Activated CD8-positive, alpha-beta memory T cell treated with anti-CD3 and anti-CD28 coated beads for 36 hours (primary cell): Measurements from ENCODE around the gene CX3CR1. TPM values are rescaled to one million over a fixed set of nuclear protein-coding genes. Genes with fewer than 3 reads are reported as not detected.

Experiments used
- CTCF ChIA-PET: fragments of 350-600 bp; sonication (Branson Sonifier 250); formaldehyde crosslinking; loops from one replicate; lab custom pipeline; 2021; ENCODE audit warnings: antibody characterized with exemption; lab: Charles Lee
- POLR2A ChIA-PET: fragments of 350-600 bp; sonication (Branson Sonifier 250); formaldehyde crosslinking; loops from one replicate; lab custom pipeline; 2021; ENCODE audit warnings: antibody characterized with exemption; lab: Charles Lee
- total RNA-seq, 2 experiments: library from RNA; stranded (reverse); gene quantifications; one replicate each; pipeline ENCODE4 v1.2.3, GENCODE V29; 2021

CX3CR1 gene
- total RNA-seq, 2 experiments from 2014 or later: 0.21 to 0.51 TPM

DNA sequence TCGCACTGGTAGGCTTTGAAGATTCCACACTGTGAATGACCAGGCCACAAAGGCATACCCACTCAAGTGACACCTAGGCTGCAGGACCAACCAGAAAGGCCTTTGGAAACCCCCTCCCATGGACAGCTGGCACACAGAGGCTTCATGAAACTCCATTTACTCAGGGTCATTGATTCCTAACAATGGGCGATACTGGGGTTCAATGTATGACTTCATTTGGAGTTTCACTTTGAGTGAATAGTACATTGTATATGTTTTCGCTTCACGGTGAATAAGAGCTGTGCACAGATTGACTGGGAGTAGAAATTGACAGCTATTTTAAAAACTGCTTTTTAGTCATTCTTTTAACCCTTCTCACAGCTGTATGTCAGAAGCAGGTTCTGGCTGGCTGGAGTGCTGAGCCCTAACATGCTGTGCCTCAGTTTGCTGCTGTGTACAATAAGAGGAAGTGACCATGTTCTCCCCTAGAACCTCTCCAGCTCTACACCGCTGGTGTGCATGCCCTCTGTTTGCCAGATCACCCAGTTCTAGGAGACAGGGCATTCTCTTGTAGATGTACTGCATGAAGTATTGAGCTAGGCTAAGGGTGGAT lies 15.4 kb upstream of the CX3CR1 start:
- POLR2A ChIA-PET: no interaction called here
- CTCF ChIA-PET: interaction anchor here (1.2 to 9.2 kb wide), 3 partner anchors 78 to 105 kb away, joined by 3 to 231 read pairs (median 15); partner anchors contain the start of gene XIRP1

DNA sequence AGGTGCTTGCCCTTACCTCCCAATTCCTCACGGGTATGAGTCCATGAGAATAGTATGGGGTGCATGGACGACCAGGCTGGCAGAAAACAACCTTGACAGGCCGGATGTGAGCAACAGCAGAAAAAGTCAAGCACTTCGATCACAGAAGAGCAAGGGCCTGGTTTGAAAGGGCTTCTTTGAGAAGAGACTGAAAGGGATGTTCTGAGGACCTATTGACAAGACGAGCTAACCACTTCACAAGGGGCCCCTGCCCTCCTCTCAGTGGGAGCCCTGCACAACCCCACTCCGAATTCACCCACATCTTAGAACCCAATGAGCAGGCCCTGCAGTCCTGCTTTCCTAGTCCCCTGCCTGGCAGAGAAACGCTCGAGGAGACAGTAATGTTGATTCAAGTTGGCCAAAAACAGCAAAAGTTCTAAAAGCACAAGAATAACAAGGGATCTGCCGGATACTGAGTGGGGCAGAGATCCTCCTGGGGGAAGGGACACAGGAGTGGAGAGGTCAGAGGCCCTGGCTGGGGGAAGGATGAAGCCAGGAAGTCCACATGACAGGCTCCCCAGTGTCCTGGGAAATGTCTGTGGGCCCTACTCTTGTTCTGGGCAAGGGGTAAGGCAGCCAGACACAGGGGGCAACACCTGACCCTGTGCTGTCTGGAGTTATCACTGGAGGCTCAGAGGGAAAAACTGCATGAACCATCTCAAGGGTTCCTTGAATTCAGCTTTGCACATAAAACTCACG lies 14.8 kb upstream of the CX3CR1 start:
- ChIA-PET POLR2A (no interaction called here), CTCF (interaction anchor here (1.2 to 9.2 kb wide), 3 partner anchors 78 to 104 kb away, joined by 3 to 231 read pairs (median 15); partner anchors contain the start of gene XIRP1)

DNA sequence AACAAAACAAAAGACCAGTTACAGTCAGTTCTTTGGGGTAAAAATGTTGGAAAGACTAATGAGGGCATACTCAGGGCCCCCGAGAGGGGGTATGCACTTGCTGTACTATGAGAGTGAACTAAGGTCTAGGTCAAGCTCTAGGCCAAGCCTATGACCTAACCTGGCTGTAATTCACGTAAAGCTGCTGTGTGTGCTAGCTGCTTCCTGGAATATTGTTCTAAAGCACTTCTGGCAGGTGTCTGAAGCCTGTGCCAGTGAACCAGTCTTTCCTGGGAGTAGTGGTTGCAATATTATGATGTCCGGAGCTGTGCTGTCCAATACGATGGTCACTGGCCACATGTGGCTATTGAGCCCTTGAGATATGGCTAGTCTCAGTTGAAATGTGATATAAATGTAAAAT lies 13.1 kb upstream of the CX3CR1 start:
- ChIA-PET POLR2A (no interaction called here), CTCF (interaction anchor here (1.0 to 9.2 kb wide), 13 partner anchors 9 to 293 kb away, joined by 3 to 231 read pairs (median 5); partner anchors contain the start of gene XIRP1)

DNA sequence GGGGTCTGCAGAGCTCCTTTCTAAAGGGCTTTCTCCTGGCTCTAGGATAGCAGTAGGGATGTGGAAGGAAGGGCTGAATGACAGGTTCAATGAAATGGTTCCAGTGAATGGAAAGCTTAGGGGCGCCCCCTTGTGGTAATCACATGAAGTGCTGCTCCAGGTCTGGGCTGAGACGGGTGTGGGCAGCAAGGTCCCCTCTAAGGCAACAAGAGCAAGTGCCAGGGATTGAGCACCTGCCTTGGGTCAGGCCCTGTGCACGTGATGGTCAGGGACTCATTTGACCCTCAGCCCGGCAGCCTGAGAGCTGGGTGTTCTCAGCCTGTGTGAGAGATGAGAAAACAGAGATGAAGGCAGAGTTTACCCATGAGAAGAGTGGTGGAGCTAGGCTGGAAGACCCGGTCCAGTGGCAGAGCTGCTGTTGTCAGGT lies 12.1 kb upstream of the CX3CR1 start:
- ChIA-PET CTCF (interaction anchor here (0.6 to 9.2 kb wide), 32 partner anchors 8 to 904 kb away, joined by 3 to 231 read pairs (median 4); partner anchors contain the start of genes GORASP1, TTC21A and XIRP1), POLR2A (no interaction called here)

DNA sequence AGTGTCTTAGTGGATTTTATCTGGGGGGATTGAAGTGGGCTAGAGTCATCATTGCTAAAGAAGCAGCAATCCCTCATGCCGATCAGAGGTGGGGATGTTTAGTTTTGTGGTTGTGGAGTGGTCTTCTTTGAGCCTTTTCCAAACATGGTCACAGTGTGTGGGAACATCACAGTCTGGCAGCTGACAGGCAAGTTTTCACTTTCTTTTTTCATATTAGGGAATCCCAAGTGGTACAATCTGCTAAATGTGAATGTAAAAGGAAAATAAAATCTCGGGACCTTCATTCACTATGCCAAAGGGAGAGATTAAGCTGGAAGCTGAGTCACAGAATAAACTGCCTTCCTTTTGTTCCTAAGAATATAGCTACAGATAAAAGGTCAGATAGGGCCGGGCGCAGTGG lies 10.4 kb upstream of the CX3CR1 start:
- POLR2A ChIA-PET: interaction anchor here (0.7 kb wide), 1 partner anchor 55 kb away, joined by 3 read pairs; no protein-coding TSS in a partner anchor
- CTCF ChIA-PET: interaction anchor here (0.7 to 9.2 kb wide), 8 partner anchors 8 to 163 kb away, joined by 3 to 231 read pairs (median 6); partner anchors contain the start of genes CX3CR1 and XIRP1

DNA sequence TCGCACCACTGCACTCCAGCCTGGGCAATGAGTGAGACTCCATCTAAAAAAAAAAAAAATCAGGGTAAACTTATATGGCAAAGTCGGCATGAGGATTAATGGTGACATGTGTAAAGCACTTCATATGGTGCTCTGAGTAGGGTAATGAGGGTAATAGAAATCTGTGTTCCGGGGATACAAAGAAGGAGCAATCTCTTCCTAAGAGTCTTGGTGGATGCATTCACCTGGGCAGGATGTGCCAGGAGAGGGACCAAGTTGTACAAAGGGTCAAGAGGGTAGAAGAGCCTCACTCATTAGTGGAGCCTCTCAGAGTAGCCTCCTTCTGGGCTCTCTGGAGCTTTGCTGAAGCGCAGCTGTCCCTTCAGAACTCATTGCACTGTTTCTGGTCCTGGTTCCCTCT lies 9.3 kb upstream of the CX3CR1 start:
- POLR2A ChIA-PET: interaction anchor here (1.1 kb wide), 1 partner anchor 100 kb away, joined by 4 read pairs; no protein-coding TSS in a partner anchor

DNA sequence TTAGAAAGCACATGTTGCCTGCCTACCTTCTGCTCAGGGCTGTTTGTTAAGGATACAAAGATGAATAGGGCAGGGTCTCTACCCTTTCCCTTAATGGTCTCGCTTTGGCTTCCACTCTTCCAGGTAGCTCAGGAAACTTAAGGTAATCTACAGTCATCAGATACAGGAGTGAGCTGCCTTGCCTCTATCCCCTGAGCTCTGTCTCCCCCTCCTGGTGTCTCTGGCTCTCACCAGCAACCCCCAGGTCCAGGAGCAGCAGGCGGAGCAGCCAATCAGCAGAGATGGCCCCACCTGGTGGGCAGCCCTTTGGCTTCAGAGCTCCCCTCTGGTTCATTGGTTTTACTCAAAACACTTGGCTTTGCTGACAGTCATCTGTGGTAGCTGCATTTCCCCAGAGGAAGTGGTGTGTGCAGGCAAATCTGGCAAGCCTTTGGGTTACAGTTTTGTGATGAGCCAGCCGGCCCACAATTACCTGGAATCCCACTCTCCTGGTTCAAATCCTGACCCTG lies 8.5 kb upstream of the CX3CR1 start:
- CTCF ChIA-PET: interaction anchor here (0.6 to 9.2 kb wide), 39 partner anchors 10 to 200 kb away, joined by 3 to 231 read pairs (median 5); partner anchors contain the start of genes CX3CR1, GORASP1, TTC21A and XIRP1
- POLR2A ChIA-PET: interaction anchor here (0.9 to 1.1 kb wide), 2 partner anchors 99 to 104 kb away, joined by 3 to 4 read pairs; no protein-coding TSS in a partner anchor

More for the DNA sequence above, 9.3 kb upstream of the CX3CR1 start:
- CTCF ChIA-PET: interaction anchor here (0.6 to 9.2 kb wide), 34 partner anchors 9 to 1246 kb away, joined by 3 to 231 read pairs (median 6); partner anchors contain the start of genes CX3CR1, GORASP1, TTC21A and XIRP1

DNA sequence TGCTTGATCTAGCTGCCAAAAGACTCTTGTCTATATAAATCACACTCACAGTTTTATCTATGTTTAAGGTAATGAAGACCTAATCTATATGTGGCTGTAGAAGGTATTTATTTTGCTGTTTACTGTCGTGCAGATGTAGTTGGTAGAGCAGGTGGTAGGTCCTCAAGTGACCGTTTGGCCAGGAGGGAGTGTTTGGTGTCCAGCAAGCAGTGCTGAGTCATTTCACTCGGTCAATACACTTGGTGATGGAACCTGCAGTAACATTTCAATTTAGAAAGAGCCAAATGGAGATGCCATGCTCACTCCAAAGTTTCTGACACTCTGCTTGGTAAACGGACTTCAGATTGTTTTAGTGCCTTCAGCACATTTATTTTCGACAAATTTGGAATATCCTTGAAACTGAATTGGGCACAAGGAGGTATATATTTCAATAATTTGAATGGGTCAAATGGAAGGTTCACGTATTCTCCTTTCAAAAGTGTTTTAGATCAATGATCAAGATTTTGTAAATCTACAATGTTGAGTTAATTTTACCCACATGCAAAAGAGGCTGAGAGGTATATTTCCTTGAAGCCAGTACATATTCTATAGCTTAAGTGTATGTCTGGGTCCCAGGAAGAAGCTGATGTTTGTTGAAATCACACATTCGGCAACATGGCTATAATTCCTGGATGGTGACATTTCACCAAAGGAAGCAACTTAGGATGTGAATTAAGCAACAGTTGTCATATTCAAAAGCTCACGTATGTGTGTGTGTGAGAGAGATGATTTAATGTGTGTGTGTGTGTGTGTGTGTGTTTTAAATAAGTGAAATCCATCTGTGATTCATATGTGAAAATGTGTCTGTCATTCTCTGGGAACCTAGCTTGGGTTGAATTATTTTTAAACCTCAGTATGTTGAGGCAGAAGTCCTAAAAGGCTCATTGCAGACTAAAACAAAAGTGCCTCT lies 7.7 kb upstream of the CX3CR1 start:
- CTCF ChIA-PET: interaction anchor here (0.7 to 9.2 kb wide), 37 partner anchors 9 to 199 kb away, joined by 3 to 231 read pairs (median 5); partner anchors contain the start of genes CX3CR1, GORASP1, TTC21A and XIRP1
- POLR2A ChIA-PET: interaction anchor here (0.9 to 1.1 kb wide), 2 partner anchors 98 to 103 kb away, joined by 3 to 4 read pairs; no protein-coding TSS in a partner anchor

DNA sequence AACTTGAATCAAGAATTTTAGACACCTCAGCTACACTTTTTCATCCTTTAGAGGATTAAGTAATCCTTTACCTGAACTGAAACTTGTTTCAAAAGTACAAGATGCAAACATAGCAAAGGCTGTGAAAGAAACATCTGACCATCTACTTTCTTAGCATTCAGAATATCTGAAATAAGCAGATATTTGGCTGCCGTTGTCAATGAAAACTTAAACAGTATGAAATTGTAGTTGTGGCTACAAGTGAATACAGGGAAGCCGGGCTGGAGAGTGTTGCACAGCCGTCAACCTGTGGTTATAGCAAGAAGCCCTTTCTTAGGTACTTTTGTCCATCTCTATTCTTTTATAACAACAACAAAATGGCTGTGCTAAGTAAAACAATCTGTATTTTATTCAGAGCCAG lies 6.9 kb upstream of the CX3CR1 start:
- ChIA-PET CTCF (interaction anchor here (0.7 to 2.5 kb wide), 4 partner anchors 76 to 97 kb away, joined by 3 to 10 read pairs (median 3); no protein-coding TSS in a partner anchor), POLR2A (no interaction called here)

DNA sequence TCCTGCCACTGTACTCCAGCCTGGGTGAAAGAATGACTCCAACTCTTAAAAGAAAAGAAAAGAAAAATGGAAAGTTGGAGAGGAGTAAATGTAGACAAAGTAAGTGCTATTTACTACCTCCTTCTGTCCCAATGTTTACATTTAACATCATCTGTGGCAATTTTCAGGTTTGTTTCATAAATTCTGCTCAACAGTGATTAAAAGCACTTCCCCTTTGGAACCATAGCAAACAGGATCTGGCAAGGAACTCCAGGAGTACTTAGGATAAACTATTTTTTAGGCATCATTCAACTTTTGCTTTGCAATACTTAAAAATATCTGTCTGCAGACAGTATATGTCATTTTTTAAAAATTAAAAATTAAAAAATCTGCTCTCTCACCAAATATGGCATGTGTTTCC lies 5.5 kb upstream of the CX3CR1 start:
- POLR2A ChIA-PET: no interaction called here
- CTCF ChIA-PET: interaction anchor here (0.6 to 2.5 kb wide), 2 partner anchors 77 to 95 kb away, joined by 3 to 10 read pairs; no protein-coding TSS in a partner anchor

DNA sequence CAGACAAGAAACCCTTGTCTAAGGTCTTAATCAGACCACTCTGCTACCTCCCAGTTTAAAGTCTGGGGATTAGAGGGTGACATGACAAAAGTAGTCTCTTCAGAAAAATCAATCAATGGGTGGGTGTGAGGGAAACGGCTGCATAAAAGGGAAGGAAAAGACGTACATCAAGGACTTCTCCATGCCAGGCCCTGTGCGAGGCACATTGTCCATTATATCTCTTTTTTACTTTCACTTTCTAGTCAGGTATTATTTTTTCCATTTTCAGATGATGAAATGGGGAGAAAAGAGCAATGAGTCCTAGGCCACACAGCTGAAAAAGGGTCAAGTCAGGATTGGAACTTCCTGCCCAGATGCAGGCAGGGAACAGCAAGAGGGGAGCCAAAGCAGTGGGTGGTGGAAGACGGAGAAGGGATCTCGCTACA lies 4.6 kb upstream of the CX3CR1 start:
- ChIA-PET POLR2A (no interaction called here), CTCF (interaction anchor here (0.8 to 2.5 kb wide), 2 partner anchors 8 to 95 kb away, joined by 3 to 10 read pairs; no protein-coding TSS in a partner anchor)

DNA sequence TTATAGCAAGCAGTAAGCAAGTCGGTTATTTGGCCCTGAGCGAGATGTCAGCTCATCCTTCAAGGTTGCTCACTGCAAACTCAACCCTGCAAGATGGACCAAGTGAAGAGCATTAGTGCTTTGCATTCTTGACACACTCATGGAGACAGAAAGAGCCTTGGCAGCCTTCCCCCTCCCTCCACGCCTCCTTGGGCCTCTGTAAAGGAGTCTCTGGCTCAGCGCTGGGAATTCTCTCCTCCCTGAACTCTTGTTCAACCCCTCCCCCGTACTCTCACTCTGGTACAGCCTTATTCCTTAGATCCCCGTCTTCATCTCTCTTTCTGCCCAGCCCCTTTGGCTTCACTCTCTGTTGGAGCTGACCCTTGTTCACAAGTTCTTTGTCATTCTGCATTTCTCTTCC lies 2.2 kb upstream of the CX3CR1 start:
- ChIA-PET CTCF (interaction anchor here (0.9 to 2.6 kb wide), 5 partner anchors 9 to 197 kb away, joined by 3 to 6 read pairs (median 4); partner anchors contain the start of gene XIRP1), POLR2A (no interaction called here)

DNA sequence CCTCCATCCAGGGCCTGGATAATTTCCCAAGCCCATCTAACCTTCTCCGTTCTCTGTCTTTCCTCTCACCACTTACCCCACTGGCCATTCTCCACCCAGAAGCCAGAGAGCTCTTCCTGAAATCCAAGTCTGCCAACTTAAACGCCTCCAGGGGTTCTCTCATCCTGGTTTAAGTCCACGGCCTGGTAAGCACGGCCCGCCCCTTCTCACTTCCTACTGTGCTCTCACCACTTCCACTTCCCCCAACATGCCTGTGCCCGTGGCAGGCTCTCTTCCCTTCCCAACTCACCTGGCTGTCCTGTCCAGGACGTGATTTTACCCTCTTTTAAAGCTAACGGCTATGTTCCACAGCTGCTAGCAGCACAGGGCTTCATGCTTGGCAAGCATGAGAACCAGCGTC lies 1.7 kb upstream of the CX3CR1 start:
- CTCF ChIA-PET: interaction anchor here (0.9 to 2.6 kb wide), 4 partner anchors 9 to 92 kb away, joined by 3 to 6 read pairs (median 4); partner anchors contain the start of gene XIRP1
- POLR2A ChIA-PET: no interaction called here

DNA sequence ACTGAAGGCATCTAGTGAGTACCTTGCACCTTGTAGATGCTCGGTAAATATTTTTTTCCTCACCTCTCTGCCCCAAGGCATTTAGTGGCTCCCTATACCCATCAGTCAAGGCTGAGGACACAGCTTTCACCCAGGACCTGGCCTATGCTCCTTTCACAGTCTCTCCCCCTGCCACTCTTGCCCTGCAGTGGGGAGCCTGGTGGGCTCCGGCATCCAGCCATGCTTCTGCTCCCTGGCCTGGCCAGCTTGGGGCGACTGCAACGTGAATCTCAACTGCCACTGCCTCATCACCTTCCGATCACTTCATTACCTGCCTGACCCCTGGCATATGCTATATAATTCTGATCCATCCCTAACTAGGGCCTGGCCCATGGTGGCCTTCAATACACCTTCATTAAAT lies 735 bp upstream of the CX3CR1 start:
- ChIA-PET POLR2A (no interaction called here), CTCF (interaction anchor here (1.0 to 4.0 kb wide), 4 partner anchors 8 to 91 kb away, joined by 3 to 21 read pairs (median 4); no protein-coding TSS in a partner anchor)

DNA sequence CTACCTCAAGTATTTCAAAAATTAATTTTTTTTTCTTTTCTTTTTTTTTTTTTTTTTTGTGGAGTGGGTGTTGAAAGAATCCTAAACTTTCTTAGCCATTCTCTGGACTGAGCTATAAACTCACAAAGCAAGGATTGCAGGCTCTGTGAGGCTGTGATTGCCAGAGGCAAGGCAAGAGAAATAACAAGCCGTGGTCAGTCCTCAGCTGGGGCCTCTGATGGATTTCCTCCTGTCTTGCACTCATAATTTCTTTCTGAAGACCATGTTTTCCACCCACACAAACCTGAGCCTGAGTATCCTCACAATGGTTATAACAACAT lies 1.3 kb downstream of the CX3CR1 start:
- CTCF ChIA-PET: interaction anchor here (0.6 to 4.0 kb wide), 7 partner anchors 10 to 212 kb away, joined by 3 to 21 read pairs (median 3); no protein-coding TSS in a partner anchor
- POLR2A ChIA-PET: interaction anchor here (0.6 kb wide), 1 partner anchor 125 kb away, joined by 3 read pairs; no protein-coding TSS in a partner anchor

DNA sequence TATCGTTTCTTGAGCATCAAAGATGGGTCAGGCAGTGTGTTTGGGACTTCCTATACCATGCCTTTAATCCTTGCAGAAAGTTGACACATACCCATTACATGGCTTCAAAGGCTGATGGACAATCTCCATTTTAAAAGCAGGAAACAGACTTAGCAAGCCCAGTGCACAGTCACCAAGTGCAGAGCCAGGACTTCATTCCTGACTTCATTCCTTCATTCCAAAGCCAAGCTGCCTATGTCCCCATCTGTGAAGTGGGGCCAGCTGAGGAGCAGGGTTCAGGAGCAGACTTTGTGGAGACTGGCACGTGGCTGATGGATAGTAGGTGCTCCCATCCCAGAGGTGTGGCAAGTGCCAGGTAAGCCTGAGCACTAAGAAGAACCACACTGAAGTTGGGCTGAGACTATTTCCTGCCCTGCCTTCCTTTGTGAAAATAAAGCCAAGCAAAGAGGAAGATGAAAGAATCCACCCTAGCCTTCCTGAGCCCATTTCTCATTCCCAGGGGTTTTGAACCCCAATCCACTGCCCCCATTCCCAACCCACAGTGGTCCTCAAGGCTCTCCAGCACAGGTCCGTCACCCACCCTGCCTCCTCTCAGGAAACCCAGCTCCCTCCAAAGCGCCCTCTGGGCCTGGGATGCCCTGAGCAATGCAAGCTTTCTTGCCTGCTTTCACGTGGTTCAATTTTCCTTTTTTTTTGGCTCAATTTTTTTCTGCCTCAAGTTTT lies 1.8 kb downstream of the CX3CR1 start:
- ChIA-PET CTCF (interaction anchor here (0.6 to 4.0 kb wide), 7 partner anchors 10 to 211 kb away, joined by 3 to 21 read pairs (median 3); no protein-coding TSS in a partner anchor), POLR2A (interaction anchor here (0.6 kb wide), 1 partner anchor 125 kb away, joined by 3 read pairs; no protein-coding TSS in a partner anchor)

DNA sequence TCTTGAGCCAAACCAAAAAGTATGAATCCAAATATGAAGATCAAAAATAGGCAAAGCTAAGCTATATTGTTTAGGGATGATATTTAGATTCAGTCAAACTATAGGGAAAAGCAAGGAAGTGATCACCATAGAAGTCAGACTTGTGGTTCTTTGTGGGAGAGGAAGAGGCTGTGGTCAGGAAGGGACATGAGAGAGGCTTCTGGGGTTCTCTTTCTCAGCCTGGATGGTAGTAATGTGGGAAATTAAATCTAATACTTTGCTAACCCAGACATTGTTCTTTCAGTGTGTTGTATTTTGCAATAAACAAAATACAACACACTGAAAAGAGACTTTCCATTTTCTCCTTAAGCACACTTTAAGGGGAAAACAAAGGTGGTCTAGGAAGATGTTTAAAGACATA lies 3.1 kb downstream of the CX3CR1 start:
- ChIA-PET POLR2A (no interaction called here), CTCF (interaction anchor here (4.0 kb wide), 1 partner anchor 11 kb away, joined by 21 read pairs; no protein-coding TSS in a partner anchor)
